GM12878 (cell line): ENCODE data around the gene PATL2. TPM values are rescaled to one million over a fixed set of nuclear protein-coding genes. Genes with fewer than 3 reads are reported as not detected.
A peak's percentile ranks its signal among the peaks of the same experiment; 100 is the strongest.

ENCODE experiments used
- BMI1 ChIP-seq: fragments of 450-650 bp; IDR thresholded peaks from 2 replicates; pipeline ENCODE4 v1.6.1; 2016; ENCODE audit warnings: mild to moderate bottlenecking, moderate library complexity, borderline replicate concordance
- CREB1 ChIP-seq: IDR thresholded peaks from 2 replicates; pipeline ENCODE4 v1.6.1; 2012; ENCODE audit warnings: low read depth, mild to moderate bottlenecking, inconsistent platforms
- CTCF ChIP-seq, 3 experiments: IDR thresholded peaks in 2 of 3; conservative IDR thresholded peaks in 1 of 3; 2 replicates each; pipeline ENCODE4 v1.5.1; 2011; ENCODE audit warnings: low read depth in 3 of 3, low read length in 3 of 3, mild to moderate bottlenecking in 3 of 3, control low read depth in 2 of 3, moderate library complexity in 2 of 3, inconsistent platforms in 1 of 3, mixed read lengths in 1 of 3; ENCODE audit not compliant: control insufficient read depth in 2 of 3, insufficient read depth in 1 of 3; ENCODE audit errors: extremely low read depth in 1 of 3
- ETV6 ChIP-seq, 2 experiments: fragments of 450-650 bp in 1 of 2; IDR thresholded peaks in 1 of 2; conservative IDR thresholded peaks in 1 of 2; 2 replicates each; pipeline ENCODE4 v1.6.1; 2014; ENCODE audit warnings: antibody characterized with exemption in 1 of 2, borderline replicate concordance in 1 of 2, low read depth in 1 of 2, mild to moderate bottlenecking in 1 of 2, moderate library complexity in 1 of 2
- MEF2A ChIP-seq: IDR thresholded peaks from 2 replicates; pipeline ENCODE4 v1.6.1; 2011; ENCODE audit warnings: low read depth, mild to moderate bottlenecking, low read length, moderate library complexity; ENCODE audit not compliant: insufficient read depth
- PAX8 ChIP-seq: fragments of 450-650 bp; IDR thresholded peaks from 2 replicates; pipeline ENCODE4 v1.6.1; 2017; ENCODE audit warnings: mild to moderate bottlenecking, moderate library complexity
- RAD21 ChIP-seq: IDR thresholded peaks from 2 replicates; pipeline ENCODE4 v1.6.1; 2011; ENCODE audit warnings: mild to moderate bottlenecking, low read depth, low read length, moderate library complexity; ENCODE audit not compliant: insufficient read depth
- RFX5 ChIP-seq: IDR thresholded peaks from 2 replicates; pipeline ENCODE4 v1.6.1; 2011; ENCODE audit warnings: low read depth, low read length, improper control_type of control experiment
- SMARCA5 ChIP-seq: fragments of 450-650 bp; IDR thresholded peaks from 2 replicates; pipeline ENCODE4 v1.6.1; 2017; ENCODE audit warnings: mild to moderate bottlenecking
- TAF1 ChIP-seq: IDR thresholded peaks from 2 replicates; pipeline ENCODE4 v1.6.1; 2011; ENCODE audit warnings: mild to moderate bottlenecking, low read depth, low read length, borderline replicate concordance
- ZBTB4 ChIP-seq: fragments of 450-650 bp; formaldehyde crosslinking; IDR thresholded peaks from 2 replicates; pipeline ENCODE4 v1.4.0; 2022; ENCODE audit warnings: mild to moderate bottlenecking, moderate library complexity
- ZNF24 ChIP-seq: fragments of 450-650 bp; IDR thresholded peaks from 2 replicates; pipeline ENCODE4 v1.6.1; 2017; ENCODE audit warnings: antibody characterized with exemption, mild to moderate bottlenecking
- ZNF274 ChIP-seq: IDR thresholded peaks from one replicate; pipeline ENCODE4 v1.8.0; 2011; ENCODE audit not compliant: insufficient read length, insufficient read depth
- polyA plus RNA-seq, 11 experiments: library from polyadenylated mRNA; depleted of rRNA in 4 of 11; unstranded in 6 of 11; stranded (reverse) in 5 of 11; fragments of >200 nt; fragmentation: Nextera tagmentation in 4 of 11; fragmentation: Illumina TruSeq in 1 of 11; extraction: Ambion mirVana in 4 of 11; extraction: Trizol in 1 of 11; gene quantifications; 1 replicate in 1 of 11; 2 replicates in 10 of 11; pipeline versions ENCODE4 v1.2.1 to v1.2.3, GENCODE V29; 2011 to 2016; ENCODE audit warnings: inconsistent platforms in 2 of 11, missing spikeins in 2 of 11, low read depth in 1 of 11
- total RNA-seq, 4 experiments: library from RNA; depleted of rRNA in 3 of 4; stranded (reverse); fragments of >200 nt in 3 of 4; fragmentation: Illumina TruSeq in 1 of 4; extraction: Trizol in 1 of 4; gene quantifications; 2 replicates each; pipeline versions ENCODE4 v1.2.1 to v1.2.3, GENCODE V29; 2013 to 2021
- TF ChIP-seq, protein P1 (sequence below): fragments of 450-650 bp; IDR thresholded peaks from 2 replicates; pipeline ENCODE4 v1.6.1; 2017; ENCODE audit warnings: mild to moderate bottlenecking, low read depth, inconsistent platforms; ENCODE audit not compliant: poor library complexity, severe bottlenecking
- TF ChIP-seq, protein P2 (sequence below): fragments of 450-650 bp; IDR thresholded peaks from 2 replicates; pipeline ENCODE4 v1.6.1; 2017; ENCODE audit warnings: mild to moderate bottlenecking, moderate library complexity

PATL2 gene
- total and polyA plus RNA-seq, 10 of the 15 experiments (the other 5 are each of a cell fraction or from before 2014, with no cell fraction given) = 4.2 to 16.2 (median 12.1) TPM

DNA sequence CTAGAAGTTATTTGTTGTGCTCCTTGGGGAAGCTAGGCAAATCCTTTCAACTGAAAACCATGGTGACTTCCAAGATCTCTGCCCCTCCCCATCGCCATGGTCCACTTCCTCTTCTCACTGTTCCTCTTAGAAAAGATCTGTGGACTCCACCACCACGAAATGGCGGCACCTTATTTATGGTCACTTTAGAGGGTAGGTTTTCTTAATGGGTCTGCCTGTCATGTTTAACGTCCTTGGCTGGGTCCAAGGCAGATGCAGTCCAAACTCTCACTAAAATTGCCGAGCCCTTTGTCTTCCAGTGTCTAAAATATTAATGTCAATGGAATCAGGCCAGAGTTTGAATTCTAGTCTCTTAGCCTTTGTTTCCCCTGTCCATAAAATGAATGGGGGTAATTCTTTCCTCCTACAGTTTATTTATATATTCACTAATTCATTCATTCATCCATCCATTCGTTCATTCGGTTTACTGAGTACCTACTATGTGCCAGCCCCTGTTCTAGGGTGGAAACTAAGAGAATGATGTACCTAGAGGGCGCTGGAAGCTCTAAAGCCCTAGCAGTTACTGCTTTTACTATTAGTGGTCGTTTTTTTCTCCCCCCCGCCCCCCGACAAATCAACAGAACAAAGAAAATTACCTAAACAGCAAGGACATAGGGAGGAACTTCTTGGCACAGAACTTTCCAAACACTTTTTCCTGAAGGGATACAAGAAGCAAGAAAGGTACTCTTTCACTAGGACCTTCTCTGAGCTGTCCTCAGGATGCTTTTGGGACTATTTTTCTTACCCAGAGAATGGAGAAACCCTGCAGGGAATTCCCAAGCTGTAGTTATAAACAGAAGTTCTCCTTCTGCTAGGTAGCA is 657 bp downstream of the PATL2 start (continued):
- TF ChIP-seq ETV6 (conservative IDR thresholded peaks at IDR 0.05 in 1 of 2, IDR thresholded peaks at IDR 0.05 in 1 of 2; ENCODE audit: borderline replicate concordance in 1 of 2, low read depth in 1 of 2) (peak in 1 of 2 experiments; percentile 21; a peak in 1 of 4 replicates), PAX8 (peak; percentile 87; the same call in 1 of the 2 replicates), CTCF (IDR thresholded peaks at IDR 0.05 in 2 of 3, conservative IDR thresholded peaks at IDR 0.05 in 1 of 3; ENCODE audit: control insufficient read depth in 2 of 3, extremely low read depth in 1 of 3, insufficient read depth in 1 of 3, low read depth in 3 of 3, low read length in 3 of 3) (peak; percentile 48 to 62 (median 54)), TAF1 (peak; percentile 59; the same call in 1 of the 2 replicates), MEF2A (no peak), ZBTB4 (CRISPR knock-in tag) (0 out of 2 replicates have a peak, but pooled peaks have one; percentile 40), SMARCA5 (peak; percentile 60), BMI1 (no peak), ZNF24 (peak; percentile 99), RAD21 (peak; percentile 57), ZNF274 (no peak), CREB1 (peak; percentile 12; the same call in 1 of the 2 replicates), RFX5 (peak; percentile 51)
- TF ChIP-seq, protein P1, sequence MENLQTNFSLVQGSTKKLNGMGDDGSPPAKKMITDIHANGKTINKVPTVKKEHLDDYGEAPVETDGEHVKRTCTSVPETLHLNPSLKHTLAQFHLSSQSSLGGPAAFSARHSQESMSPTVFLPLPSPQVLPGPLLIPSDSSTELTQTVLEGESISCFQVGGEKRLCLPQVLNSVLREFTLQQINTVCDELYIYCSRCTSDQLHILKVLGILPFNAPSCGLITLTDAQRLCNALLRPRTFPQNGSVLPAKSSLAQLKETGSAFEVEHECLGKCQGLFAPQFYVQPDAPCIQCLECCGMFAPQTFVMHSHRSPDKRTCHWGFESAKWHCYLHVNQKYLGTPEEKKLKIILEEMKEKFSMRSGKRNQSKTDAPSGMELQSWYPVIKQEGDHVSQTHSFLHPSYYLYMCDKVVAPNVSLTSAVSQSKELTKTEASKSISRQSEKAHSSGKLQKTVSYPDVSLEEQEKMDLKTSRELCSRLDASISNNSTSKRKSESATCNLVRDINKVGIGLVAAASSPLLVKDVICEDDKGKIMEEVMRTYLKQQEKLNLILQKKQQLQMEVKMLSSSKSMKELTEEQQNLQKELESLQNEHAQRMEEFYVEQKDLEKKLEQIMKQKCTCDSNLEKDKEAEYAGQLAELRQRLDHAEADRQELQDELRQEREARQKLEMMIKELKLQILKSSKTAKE = peak; percentile 9
- TF ChIP-seq, protein P2, sequence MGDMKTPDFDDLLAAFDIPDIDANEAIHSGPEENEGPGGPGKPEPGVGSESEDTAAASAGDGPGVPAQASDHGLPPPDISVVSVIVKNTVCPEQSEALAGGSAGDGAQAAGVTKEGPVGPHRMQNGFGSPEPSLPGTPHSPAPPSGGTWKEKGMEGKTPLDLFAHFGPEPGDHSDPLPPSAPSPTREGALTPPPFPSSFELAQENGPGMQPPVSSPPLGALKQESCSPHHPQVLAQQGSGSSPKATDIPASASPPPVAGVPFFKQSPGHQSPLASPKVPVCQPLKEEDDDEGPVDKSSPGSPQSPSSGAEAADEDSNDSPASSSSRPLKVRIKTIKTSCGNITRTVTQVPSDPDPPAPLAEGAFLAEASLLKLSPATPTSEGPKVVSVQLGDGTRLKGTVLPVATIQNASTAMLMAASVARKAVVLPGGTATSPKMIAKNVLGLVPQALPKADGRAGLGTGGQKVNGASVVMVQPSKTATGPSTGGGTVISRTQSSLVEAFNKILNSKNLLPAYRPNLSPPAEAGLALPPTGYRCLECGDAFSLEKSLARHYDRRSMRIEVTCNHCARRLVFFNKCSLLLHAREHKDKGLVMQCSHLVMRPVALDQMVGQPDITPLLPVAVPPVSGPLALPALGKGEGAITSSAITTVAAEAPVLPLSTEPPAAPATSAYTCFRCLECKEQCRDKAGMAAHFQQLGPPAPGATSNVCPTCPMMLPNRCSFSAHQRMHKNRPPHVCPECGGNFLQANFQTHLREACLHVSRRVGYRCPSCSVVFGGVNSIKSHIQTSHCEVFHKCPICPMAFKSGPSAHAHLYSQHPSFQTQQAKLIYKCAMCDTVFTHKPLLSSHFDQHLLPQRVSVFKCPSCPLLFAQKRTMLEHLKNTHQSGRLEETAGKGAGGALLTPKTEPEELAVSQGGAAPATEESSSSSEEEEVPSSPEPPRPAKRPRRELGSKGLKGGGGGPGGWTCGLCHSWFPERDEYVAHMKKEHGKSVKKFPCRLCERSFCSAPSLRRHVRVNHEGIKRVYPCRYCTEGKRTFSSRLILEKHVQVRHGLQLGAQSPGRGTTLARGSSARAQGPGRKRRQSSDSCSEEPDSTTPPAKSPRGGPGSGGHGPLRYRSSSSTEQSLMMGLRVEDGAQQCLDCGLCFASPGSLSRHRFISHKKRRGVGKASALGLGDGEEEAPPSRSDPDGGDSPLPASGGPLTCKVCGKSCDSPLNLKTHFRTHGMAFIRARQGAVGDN = no peak; the same call in 1 of the 2 replicates
